Measurements from ENCODE around the gene C1QTNF6.

GRCh38 chr22:37199103-37199759, 11.2 kb upstream of the C1QTNF6 start:
- TF ChIP-seq BRCA1 (IDR thresholded peaks at IDR 0.05; ENCODE audit: low read depth, low read length): no peak; the same call in 1 of the 2 replicates
- TF ChIP-seq SP1 (IDR thresholded peaks at IDR 0.05; ENCODE audit: low read depth, low read length): no peak
- TF ChIP-seq CUX1 (IDR thresholded peaks at IDR 0.05; ENCODE audit: insufficient replicate concordance, low read depth, low read length): no peak
- TF ChIP-seq E2F4 (IDR thresholded peaks at IDR 0.05; ENCODE audit: low read depth, low read length): no peak

Measured in GM12878 (cell line).